GM18526 (cell line): ENCODE data around the gene PHACTR1.

Source experiments
- POLR2A ChIP-seq: IDR thresholded peaks from 3 replicates; pipeline ENCODE4 v1.6.1; 2011; ENCODE audit not compliant: insufficient read length; ENCODE audit errors: extremely low read depth

The PHACTR1 gene

DNA sequence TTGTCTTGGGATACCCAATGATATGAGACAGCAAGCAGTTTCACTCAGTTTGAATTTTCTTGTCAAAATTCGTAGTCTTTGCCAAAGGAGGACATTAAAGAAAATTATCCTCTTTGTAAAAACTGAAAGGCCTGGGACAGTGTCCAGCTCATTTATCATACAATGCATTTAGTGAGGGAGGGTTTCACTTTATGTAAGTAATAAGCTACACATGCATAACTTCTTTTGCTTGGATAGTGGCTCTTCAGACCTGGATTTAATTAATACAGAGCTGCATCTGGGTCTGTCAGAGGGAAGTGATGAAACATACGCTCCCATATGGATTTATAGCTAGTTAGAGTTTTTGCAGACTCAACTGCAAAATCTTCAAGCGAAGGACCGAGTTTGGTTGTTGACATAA is 175.6 kb downstream of the PHACTR1 start:
- TF ChIP-seq POLR2A: no peak

DNA sequence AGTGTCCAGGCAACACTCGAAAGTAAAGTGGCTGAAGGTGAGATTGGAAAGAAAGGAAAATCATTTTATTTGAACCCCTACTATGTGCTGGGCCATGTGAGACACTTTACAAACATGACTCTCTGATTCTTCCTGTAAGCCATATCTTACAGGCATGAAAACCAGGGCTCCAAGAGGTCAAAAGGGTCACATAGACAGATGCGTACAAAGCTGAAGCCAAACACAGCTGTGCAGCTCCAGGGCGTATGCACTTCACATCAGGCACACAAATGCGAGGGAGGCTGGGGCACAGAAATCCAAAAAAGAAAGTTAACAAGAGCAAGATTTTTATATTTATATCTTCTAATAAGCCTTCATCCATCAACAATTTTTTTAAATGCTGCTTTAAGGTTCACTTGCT is 176.5 kb downstream of the PHACTR1 start:
- TF ChIP-seq POLR2A: no peak

DNA sequence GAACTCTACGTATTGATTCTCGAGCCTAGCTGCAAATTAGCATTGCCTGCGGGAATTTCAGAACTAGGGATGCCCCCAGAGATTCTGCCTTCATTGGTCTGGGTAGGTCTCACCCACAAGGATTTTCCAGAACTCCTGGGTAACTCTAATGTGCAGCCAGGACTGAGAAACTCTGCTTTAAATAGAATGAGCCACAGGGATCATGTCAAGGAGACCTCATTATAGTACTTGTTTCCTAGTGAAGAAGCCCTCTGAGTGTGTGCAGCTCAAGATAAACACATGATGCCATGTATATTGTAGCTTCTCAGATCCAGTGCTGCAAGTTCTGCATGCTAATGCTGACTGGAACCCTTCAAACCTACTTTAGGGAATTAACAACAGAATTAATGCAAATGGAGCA is 179.2 kb downstream of the PHACTR1 start:
- TF ChIP-seq POLR2A: no peak

DNA sequence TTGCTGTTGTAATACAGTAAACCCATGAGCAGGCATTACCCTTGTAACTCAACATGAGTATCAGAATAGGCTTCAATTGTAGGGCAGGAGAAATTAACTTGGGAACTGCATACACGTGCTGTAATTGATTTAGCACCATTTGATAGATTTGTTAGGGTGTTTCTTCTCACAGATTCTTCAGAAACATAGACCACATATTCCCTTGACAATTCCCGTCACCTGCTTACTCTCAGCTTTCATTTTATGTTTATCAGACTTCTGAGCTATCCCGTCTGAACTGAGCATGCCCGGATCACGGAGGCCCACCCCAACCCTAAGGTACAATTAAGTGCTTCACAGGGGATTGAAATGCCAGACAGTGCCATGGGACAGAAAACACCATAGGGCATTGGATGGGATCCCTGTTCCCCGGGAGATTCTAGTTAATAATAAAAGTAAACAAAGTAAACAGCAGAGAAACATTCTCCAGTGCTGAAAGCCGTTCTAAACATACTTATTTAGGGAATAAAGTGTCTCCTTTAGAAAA is 179.7 kb downstream of the PHACTR1 start:
- no peak for TF ChIP-seq POLR2A

DNA sequence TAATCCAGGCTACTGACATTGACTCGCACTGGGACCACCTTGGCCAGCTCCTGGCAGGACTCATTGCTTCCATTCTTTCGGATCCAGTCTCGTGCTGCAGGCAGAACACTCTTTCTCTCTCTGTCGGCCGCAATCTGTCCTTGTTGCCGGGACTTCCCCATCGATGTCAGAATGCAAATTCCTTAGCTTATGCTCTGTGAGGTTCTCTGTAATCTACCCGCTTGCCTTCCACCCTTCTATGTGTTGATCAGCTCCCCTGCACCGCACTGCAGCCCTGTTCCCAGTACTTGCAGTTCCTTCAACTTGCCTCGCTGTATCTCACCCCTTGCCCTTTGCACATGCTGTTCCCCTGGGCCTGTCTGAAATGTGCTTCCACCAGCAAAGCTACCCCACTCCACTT is 182.0 kb downstream of the PHACTR1 start:
- no peak for TF ChIP-seq POLR2A

DNA sequence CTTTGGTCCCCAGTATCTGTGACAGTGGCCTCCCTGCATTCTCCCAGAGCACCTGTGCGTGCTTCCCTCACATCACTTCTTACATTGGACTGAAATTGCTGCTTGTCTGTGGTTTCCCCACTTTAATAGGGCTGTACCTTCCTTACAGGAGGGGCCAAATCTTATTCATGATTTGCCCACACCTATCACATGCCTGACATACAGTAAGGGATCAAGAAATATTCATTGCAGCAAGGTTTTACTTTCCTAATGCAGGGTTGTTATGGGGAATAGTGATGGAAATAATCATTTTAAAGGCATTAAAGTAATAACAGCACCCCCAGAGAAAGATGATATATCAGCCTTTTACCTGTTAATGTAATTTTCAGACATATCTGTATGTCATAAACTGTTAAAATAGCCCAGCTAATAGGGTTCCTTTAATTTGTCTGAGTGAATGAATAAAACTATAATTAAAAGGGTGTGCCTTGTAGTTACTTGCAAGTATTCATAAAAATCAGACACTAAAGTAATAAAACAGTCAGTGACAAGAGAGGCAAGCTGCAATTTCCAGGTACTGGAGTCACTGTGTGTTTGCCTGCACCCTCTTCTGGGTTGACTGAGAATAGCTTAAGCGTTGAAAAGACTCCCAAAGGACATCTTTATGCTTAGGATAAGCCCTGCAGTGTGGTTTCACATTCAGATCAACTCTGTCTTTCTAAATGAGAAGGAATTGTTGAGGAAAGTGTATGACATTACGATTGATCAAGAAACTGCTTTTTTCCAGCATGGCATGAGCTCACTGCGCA is 182.7 kb downstream of the PHACTR1 start:
- TF ChIP-seq POLR2A: no peak

DNA sequence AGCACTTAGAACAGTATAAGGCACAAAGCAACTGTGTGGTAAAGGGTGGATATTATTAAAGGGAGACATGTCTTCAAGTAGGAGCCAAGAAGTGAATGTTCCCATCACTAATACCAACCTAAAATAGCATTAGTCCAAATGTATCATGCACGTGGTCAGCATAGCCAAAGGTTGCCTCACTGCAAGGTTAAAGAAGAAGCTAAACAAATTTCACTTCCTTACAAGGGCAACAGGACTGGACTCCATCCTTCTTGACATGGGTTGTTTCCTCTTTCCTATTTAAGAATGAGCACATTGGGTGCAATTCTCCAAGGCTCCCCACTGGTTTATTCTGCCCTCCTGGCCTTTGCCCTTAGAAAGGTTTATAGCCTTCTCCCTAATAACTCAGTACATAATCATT is 186.7 kb downstream of the PHACTR1 start:
- TF ChIP-seq POLR2A: no peak

DNA sequence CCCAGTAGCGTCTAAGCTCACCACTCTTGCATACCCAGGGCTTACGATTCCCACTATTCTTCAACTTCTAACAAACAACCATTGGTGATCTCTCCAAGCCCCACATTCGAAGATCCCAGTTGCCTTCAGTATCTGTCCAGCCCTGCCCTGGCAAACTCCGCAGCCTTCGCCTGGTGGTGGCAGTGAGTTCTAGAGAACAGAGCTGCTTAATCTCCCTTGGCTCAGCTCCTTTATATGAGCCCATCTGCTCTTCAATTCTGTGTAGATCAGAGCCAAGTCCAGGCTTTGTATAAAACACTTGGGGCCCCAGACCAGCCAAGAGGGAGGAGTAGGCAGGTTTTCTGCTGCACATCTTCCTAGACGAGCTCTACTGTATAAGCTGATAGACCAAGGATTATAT is 193.3 kb downstream of the PHACTR1 start:
- no peak for TF ChIP-seq POLR2A

DNA sequence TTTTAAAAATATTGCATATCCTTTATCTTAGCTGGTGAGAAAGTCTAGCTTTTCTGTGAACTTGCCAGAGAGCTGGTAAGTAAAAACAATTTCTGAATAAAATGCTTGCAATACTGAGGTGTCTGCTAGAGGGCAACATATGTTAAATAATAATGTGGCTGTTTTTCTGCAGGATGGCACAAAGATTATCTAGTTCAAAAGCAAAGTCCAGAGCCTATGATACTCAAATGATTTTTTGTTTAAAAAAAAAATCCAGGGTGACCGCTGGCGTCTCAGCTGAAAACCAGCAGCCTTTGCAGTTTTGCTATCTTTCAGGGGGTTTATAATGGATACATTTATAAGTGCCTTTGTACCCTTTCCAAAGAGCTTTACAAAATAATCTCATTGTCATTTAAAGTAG is 194.9 kb downstream of the PHACTR1 start:
- TF ChIP-seq POLR2A: no peak

DNA sequence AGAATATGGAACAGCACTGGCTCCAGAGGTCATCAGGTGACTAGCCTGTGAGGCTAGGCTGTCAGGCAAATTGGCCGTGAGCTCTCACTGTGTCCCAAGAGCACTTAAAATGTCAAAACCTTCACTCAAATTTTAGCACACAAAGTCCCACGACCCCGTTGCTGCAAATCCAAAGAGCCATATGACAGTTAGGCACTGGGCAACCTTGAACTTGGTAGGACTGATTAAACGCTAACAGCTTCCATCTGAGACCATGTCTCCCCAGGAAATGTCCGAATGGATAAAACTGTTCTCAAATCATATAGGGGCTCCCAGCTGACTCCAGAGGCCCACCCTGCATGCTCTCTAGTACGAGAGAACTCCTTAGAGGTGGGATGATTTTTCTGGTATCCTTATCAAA is 196.6 kb downstream of the PHACTR1 start:
- TF ChIP-seq POLR2A: no peak

DNA sequence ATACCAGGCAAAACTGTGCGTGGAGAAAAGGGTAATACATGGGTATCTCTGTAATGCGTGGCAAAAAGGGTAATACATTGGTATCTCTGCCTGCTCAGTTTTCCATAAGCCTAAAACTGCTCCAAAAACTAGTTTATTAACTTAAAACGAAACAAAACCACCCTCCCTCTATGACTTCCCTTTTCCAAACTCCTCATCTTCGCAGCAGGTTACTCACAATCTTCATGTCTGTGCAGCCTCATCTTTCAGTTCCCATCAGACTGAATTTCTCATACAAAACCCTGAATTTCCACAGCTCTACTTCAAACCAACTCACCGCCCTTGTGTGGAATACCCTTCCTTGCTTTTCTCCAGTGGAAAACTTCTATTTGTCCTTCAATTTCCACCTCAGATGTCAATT is 199.4 kb downstream of the PHACTR1 start:
- TF ChIP-seq POLR2A: no peak

DNA sequence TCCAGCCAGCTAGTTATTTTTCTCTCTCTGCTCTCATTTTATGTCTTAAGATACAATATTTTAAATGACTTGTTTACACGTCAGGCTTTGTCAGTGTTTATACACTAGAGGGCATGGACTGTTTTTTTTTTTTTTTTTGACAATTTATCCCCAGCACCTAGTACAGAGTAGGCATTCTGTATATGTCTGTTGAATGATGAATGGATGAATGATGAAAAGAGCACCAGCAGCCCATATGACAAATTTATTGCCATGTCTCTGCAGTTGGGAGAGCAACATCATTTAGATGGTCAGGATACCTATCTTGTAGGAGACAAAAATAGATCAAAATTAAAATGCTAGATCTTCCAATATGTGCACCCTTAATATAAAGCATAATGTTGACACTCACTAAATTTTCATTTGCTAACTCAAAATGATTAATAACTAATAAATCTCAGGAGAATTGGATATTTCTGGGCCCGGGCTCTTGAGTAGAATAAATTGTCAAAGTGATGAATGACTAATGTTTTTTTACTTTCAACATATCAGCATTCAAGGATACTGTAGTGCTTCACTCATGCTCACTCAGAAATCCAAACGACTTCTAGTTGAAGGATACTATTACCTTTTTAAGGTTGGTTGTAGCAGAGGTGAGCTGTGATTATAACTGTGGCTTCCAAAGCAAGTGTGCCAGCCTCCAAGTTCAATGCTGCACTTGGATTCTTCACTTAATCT is 200.0 kb downstream of the PHACTR1 start:
- no peak for TF ChIP-seq POLR2A

DNA sequence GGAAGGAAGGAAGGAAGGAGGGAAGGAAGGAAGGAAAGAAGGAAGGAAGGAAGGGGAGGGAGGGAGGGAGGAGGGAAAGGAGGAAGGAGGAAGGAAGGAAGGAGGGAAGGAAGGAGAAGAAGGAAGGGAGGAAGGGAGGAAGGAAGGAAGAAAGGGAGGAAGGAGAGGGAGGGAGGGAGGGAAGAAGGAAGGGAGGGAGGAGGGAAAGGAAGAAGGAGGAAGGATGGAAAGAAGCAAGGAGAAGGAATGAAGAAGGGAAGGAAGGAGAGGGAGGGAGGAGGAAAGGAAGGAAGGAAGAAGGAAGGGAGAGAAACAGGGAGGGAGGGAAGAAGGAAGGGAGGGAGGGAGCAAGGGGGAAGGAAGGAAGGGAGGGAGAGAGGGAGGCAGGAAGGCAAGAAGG is 204.9 kb downstream of the PHACTR1 start:
- no peak for TF ChIP-seq POLR2A

DNA sequence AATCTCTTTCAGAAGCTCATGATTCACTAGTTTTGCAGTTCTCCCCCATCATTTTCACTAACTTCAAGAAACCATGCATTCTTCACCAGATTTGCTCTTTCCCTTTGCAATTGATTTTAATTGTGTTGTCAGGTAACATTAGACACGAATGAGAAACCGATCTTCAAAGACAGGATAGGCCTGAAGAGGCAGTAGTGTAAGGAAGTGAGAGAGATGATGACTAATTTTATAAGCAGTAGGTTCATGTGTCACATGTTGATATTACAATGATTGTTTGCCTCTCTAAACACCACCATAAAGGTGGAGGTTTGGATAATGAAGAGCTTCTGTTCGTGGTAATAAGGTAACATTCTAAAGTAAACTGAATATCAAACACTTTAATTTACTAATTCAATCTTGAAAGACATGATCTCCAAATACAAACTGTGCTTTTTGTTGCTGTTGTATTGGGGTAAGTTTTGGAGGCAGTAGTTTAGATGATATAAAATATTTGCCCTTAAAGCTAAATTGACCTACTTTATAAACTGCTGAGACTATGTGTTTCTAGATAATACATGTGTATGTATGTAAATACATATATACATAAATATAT is 207.2 kb downstream of the PHACTR1 start:
- TF ChIP-seq POLR2A: no peak

DNA sequence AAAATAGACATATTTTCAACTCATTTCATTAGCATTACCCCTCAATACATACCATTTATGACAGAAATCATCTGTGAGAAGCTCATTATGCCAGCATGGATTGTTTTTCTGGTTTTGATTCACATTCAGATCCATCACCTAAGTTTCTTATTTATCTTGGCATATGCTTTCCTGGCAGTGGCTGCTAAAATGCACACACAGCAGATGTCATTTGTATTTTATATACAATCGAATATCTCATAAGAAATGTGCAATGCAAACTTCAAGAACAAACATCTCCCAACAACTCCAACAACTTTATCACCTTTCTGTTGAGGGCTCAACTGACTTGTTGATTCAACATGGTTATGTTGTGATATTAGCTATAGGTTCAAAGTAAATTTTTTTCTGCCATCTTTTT is 208.3 kb downstream of the PHACTR1 start:
- no peak for TF ChIP-seq POLR2A

DNA sequence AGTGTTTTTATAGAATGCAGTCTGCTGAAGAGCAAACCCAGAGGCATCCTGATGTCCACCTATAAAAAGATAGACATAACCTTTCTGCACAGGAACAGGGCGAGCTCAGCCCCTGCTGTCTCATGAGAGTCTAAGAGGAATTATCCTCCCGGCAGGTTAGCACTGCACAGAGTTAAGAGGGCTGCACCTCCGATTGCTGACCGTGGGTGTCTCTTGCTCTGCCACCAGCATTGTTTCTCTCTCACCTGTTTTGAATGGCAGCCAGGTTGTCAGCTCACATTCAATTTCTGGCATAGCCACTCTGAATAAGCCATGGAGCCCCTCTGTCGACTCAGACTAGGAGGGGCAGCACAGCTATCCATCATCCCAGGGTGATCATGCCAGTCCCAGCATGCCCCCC is 211.2 kb downstream of the PHACTR1 start:
- no peak for TF ChIP-seq POLR2A
